HepG2 (cell line): Measurements from ENCODE around the gene TSPAN9. TPM values are rescaled to one million over a fixed set of nuclear protein-coding genes. Genes with fewer than 3 reads are reported as not detected.

Experiments used
- CSRNP2 ChIP-seq: sonication (generic); formaldehyde crosslinking; conservative IDR thresholded peaks from 2 replicates; pipeline ENCODE4 v1.8.0; 2022; ENCODE audit warnings: low read depth, missing genetic modification reagents
- DNMT3B ChIP-seq: conservative IDR thresholded peaks from 2 replicates; pipeline ENCODE4 v1.6.1; 2016; ENCODE audit warnings: missing biosample characterization, control low read depth
- FOSL2 ChIP-seq: sonication (generic); formaldehyde crosslinking; IDR thresholded peaks from 2 replicates; pipeline ENCODE4 v1.4.0; 2020; ENCODE audit warnings: missing genetic modification reagents
- GLI4 ChIP-seq: sonication (generic); formaldehyde crosslinking; IDR thresholded peaks from 2 replicates; pipeline ENCODE4 v1.5.1; 2020; ENCODE audit warnings: missing genetic modification reagents, mild to moderate bottlenecking, moderate library complexity, borderline replicate concordance
- HOXA7 ChIP-seq: sonication (generic); formaldehyde crosslinking; IDR thresholded peaks from 2 replicates; pipeline ENCODE4 v1.8.1; 2022; ENCODE audit warnings: mild to moderate bottlenecking, missing genetic modification reagents, moderate library complexity
- MAFF ChIP-seq: IDR thresholded peaks from 2 replicates; pipeline ENCODE4 v1.6.1; 2011; ENCODE audit warnings: low read depth, low read length, improper control_type of control experiment
- RFXAP ChIP-seq: sonication (generic); formaldehyde crosslinking; IDR thresholded peaks from 2 replicates; pipeline ENCODE4 v1.4.0; 2020; ENCODE audit warnings: missing genetic modification reagents, borderline replicate concordance
- SKI ChIP-seq: fragments of 450-650 bp; IDR thresholded peaks from one replicate; pipeline ENCODE4 v1.6.1; 2018; ENCODE audit warnings: mild to moderate bottlenecking; ENCODE audit not compliant: partially characterized antibody
- SNAPC4 ChIP-seq: sonication (generic); formaldehyde crosslinking; IDR thresholded peaks from 2 replicates; pipeline ENCODE4 v1.4.0; 2020; ENCODE audit warnings: mild to moderate bottlenecking, missing genetic modification reagents
- WIZ ChIP-seq: sonication (generic); formaldehyde crosslinking; IDR thresholded peaks from 2 replicates; pipeline ENCODE4 v1.5.1; 2020; ENCODE audit warnings: mild to moderate bottlenecking, missing genetic modification reagents
- ZBTB42 ChIP-seq: sonication (generic); formaldehyde crosslinking; IDR thresholded peaks from 2 replicates; pipeline ENCODE4 v1.5.0; 2020; ENCODE audit warnings: mild to moderate bottlenecking, missing genetic modification reagents
- ZFAT ChIP-seq: sonication (generic); formaldehyde crosslinking; conservative IDR thresholded peaks from 2 replicates; pipeline ENCODE4 v1.8.1; 2023; ENCODE audit warnings: missing genetic modification reagents, inconsistent platforms
- ZFY ChIP-seq: sonication (generic); formaldehyde crosslinking; IDR thresholded peaks from 2 replicates; pipeline ENCODE4 v1.4.0; 2020; ENCODE audit warnings: missing genetic modification reagents
- ZKSCAN8 ChIP-seq: IDR thresholded peaks from 2 replicates; pipeline ENCODE4 v1.6.1; 2016; ENCODE audit warnings: borderline replicate concordance, missing genetic modification reagents, missing compliant biosample characterization
- ZNF160 ChIP-seq: sonication (generic); formaldehyde crosslinking; IDR thresholded peaks from 2 replicates; pipeline ENCODE4 v1.8.0; 2022; ENCODE audit warnings: mild to moderate bottlenecking, inconsistent platforms, missing genetic modification reagents
- ZNF468 ChIP-seq: sonication (generic); formaldehyde crosslinking; IDR thresholded peaks from 2 replicates; pipeline ENCODE4 v1.8.0; 2022; ENCODE audit warnings: mild to moderate bottlenecking, moderate library complexity, missing genetic modification reagents
- ZNF546 ChIP-seq: sonication (generic); formaldehyde crosslinking; conservative IDR thresholded peaks from 2 replicates; pipeline ENCODE4 v1.8.1; 2023; ENCODE audit warnings: mild to moderate bottlenecking, missing genetic modification reagents
- ZNF598 ChIP-seq: sonication (generic); formaldehyde crosslinking; IDR thresholded peaks from 2 replicates; pipeline ENCODE4 v1.5.1; 2020; ENCODE audit warnings: mild to moderate bottlenecking, missing genetic modification reagents, borderline replicate concordance
- ZNF616 ChIP-seq: sonication (generic); formaldehyde crosslinking; IDR thresholded peaks from 2 replicates; pipeline ENCODE4 v1.5.0; 2020; ENCODE audit warnings: low read depth, mild to moderate bottlenecking, missing genetic modification reagents
- ZNF720 ChIP-seq: sonication (generic); formaldehyde crosslinking; IDR thresholded peaks from 2 replicates; pipeline ENCODE4 v1.4.0; 2020; ENCODE audit warnings: missing genetic modification reagents
- ZNF839 ChIP-seq: sonication (generic); formaldehyde crosslinking; IDR thresholded peaks from 2 replicates; pipeline ENCODE4 v1.4.0; 2020; ENCODE audit warnings: missing genetic modification reagents, mild to moderate bottlenecking, borderline replicate concordance
- polyA plus RNA-seq, 8 experiments: library from polyadenylated mRNA; depleted of rRNA in 3 of 8; stranded (reverse) in 7 of 8; unstranded in 1 of 8; fragments of >200 nt; fragmentation: Illumina TruSeq in 4 of 8; extraction: Trizol in 4 of 8; gene quantifications; 2 replicates each; pipeline versions ENCODE4 v1.2.1 to v1.2.3, GENCODE V29; 2011 to 2016; ENCODE audit warnings: low read depth in 4 of 8, missing spikeins in 1 of 8, mixed read lengths in 1 of 8; ENCODE audit not compliant: insufficient read depth in 1 of 8
- total RNA-seq, 5 experiments: library from RNA; depleted of rRNA; stranded (reverse); fragments of >200 nt; fragmentation: Illumina TruSeq; extraction: Trizol; gene quantifications; 2 replicates each; pipeline ENCODE4 v1.2.3, GENCODE V29; 2016; ENCODE audit warnings: low read depth in 1 of 5
- TF ChIP-seq, protein P1 (sequence below): fragments of 450-650 bp; IDR thresholded peaks from 2 replicates; pipeline ENCODE4 v1.6.1; 2016

Gene TSPAN9
- total and polyA plus RNA-seq, 2 of the 13 experiments (the other 11 are each of a cell fraction or from before 2014, with no cell fraction given): 18.1 to 42.3 TPM

DNA sequence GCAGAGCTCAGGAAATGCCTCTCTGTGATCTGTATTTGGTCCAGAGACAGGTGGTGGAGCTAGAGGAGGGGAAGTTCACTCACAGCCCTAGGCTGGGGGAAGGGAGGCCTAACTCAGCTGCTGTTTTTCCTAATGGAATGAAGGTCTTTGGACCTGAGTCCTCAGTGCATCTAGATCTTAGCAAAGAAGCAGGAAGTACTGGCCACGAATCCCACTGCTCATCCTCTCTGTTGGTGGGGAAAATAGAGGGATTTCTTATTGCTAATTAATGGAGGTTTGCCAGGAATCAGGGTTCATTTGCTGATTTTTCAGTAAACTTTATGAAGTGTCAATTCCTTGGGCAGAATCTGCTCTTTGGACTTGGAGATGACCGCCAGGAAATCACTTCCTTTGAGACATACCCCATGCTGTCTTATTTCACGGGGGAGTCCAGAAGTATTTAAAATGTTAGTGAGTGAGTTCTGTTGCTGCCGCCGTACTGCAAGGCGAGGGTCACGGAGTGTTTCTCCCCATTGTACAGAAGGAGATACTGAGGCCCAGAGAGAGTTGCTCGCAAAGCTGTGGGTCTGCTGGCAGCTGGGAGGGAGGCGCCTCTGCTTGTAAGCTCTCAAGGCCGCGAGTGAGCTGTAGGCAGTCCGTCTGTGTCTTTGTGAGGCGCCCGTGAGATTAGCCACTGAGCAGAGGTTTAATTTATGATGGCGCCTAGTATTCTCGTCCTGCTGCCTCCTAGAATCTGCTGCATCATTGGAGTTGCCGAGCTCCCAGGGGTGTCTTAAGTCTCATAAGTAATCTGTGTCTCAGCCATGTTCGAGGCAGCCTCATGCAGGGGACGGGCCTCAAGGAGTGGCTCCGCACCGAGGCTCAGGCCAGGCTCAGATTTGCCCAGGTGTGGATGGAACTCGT is 88.2 kb downstream of the TSPAN9 start (continued):
- TF ChIP-seq MAFF (no peak), ZNF839 (CRISPR knock-in tag) (no peak), HOXA7 (CRISPR knock-in tag) (no peak), ZNF546 (CRISPR knock-in tag) (no peak), ZKSCAN8 (no peak), DNMT3B (CRISPR knock-in tag) (no peak), FOSL2 (CRISPR knock-in tag) (no peak), ZFY (CRISPR knock-in tag) (no peak), ZFAT (CRISPR knock-in tag) (no peak), SNAPC4 (no peak), ZNF160 (CRISPR knock-in tag) (no peak), ZNF468 (CRISPR knock-in tag) (no peak), ZNF598 (CRISPR knock-in tag) (no peak), RFXAP (CRISPR knock-in tag) (0 out of 2 replicates have a peak, but pooled peaks have one; percentile 64), SKI (no peak), ZBTB42 (CRISPR knock-in tag) (no peak), ZNF616 (CRISPR knock-in tag) (no peak), WIZ (no peak), ZNF720 (CRISPR knock-in tag) (no peak), CSRNP2 (CRISPR knock-in tag) (no peak), GLI4 (CRISPR knock-in tag) (no peak)
- TF ChIP-seq, protein P1, sequence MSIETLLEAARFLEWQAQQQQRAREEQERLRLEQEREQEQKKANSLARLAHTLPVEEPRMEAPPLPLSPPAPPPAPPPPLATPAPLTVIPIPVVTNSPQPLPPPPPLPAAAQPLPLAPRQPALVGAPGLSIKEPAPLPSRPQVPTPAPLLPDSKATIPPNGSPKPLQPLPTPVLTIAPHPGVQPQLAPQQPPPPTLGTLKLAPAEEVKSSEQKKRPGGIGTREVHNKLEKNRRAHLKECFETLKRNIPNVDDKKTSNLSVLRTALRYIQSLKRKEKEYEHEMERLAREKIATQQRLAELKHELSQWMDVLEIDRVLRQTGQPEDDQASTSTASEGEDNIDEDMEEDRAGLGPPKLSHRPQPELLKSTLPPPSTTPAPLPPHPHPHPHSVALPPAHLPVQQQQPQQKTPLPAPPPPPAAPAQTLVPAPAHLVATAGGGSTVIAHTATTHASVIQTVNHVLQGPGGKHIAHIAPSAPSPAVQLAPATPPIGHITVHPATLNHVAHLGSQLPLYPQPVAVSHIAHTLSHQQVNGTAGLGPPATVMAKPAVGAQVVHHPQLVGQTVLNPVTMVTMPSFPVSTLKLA: no peak
